AG09319 (cell line): Measurements from ENCODE around the gene SMIM27.
"Not testable (repeated sequence)": the region's sequence is repeated elsewhere in the genome, so short reads cannot be mapped to it uniquely, and the experiment has no call there.

Experiments
- DNase-seq: peaks from one replicate; pipeline ENCODE4 v3.0.0-alpha.2; 2010; ENCODE audit warnings: low read depth; ENCODE audit errors: extremely low read depth
- CTCF ChIP-seq: IDR thresholded peaks from 2 replicates; pipeline ENCODE4 v1.5.1; 2011; ENCODE audit warnings: low read depth, mild to moderate bottlenecking, inconsistent platforms, low read length, moderate library complexity

Gene SMIM27

GRCh38 chr9:32545884-32546283, 6.2 kb upstream of the SMIM27 start:
- TF ChIP-seq CTCF: no peak
- DNase-seq: no peak

DNA sequence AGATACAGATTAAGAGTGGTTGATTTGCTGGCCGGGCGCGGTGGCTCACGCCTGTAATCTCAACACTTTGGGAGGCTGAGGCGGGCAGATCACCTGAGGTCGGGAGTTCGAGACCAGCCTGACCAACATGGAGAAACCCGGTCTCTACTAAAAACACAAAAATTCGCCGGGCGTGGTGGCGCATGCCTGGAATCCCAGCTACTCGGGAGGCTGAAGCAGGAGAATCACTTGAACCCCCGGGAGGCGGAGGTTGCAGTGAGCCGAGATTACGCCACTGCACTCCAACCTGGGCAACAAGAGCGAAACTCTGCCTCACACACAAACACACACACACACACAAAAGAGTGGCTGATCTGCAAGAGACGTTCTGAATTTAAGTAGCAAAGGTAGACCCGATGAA, 3.9 kb upstream of the SMIM27 start:
- not testable (repeated sequence) for DNase-seq

- DNase-seq: no peak
- peak; percentile 24 for TF ChIP-seq CTCF
These were observed 2.0 kb upstream of the SMIM27 start for GRCh38 chr9:32550150-32550561.

DNA sequence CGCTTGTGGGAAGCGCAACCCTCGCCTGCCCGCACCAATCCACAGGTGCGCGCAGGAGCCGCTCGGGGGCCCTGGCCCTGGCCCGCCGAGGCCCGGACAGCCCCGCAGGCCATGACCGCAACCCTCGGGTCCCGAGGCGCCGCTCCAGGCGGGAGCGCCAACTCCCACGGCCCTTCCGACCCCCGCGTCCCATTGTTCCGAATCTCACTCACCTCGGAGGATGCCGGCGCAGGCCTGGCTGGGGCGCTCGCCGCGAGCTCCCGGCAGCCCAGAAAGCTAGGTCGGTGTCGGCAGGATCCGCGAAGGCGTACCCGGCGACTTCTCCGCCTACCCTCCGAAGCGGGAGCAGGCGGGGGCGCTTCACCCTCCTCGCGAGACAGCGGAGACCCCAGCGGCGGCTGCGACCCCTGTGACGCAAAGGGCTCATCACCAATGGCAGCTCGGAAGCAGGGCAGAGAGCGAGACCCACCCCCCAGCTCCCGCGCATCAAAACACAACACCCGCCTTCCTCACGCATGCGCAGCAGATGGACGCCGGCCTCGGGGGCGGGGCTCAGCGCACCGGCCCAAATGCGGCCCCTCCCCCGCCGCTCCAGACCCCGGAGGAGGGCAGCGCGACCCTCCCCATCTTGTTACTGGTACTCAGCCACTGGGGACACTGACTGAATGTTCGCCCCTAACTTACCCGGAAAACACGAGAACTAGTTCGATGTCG, 1.4 kb upstream of the SMIM27 start:
- DNase-seq: peak; percentile 84
- no peak for TF ChIP-seq CTCF

GRCh38 chr9:32551276-32552051, 663 bp upstream of the SMIM27 start:
- no peak for DNase-seq

DNA sequence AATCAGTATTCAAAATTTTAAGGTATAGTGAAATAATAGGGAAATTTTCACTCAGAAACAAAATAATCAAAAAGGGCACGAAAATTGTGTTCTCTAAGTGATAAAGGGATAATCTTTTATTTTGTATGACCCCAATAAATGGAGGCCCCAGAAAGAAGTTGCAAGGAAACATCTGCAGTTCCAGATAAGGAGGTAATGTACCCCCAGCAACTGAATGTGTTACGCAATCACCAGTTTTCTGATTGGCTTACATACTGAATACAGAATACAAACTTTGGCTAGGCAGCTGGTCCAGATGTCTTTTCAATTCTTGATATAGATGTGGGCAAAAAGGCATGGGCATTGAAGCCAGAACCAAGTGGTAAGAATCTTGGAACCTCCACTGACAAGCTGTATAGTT, 2.0 kb downstream of the SMIM27 start:
- TF ChIP-seq CTCF: no peak
- no peak for DNase-seq

More at GRCh38 chr9:32551276-32552051, 663 bp upstream of the SMIM27 start:
- TF ChIP-seq CTCF: no peak

DNA sequence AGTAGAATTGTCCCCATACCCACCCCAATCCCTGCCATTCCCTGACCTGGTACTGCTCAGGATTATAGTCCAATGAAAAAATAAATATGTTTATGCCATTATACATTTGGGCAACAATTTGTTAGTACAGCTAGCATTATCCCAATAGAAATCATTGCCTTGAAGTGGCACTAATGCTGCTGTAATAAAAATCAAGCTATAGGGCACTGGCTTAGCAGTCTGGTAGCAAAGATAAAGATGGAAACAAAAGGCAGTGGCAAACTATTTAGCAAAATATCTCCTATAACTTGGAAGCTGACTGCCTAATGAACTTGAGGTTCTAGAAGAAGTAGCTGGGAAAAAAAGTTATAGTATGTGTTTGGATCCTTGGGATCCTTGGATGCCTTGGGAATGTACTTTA, 2.5 kb downstream of the SMIM27 start:
- no peak for TF ChIP-seq CTCF
- no peak for DNase-seq
